GM10248 (cell line): ENCODE results near the gene NUDT22.

Source experiments
- CTCF ChIA-PET: fragments of 300-600 bp; sonication (Branson Sonifier 250); formaldehyde crosslinking; extraction: SDS; loops from one replicate; lab custom pipeline; 2021; ENCODE audit warnings: antibody characterized with exemption; lab: Yijun Ruan, JAX
- POLR2A ChIA-PET: fragments of 350-650 bp; sonication (Branson Sonifier 250); formaldehyde crosslinking; extraction: SDS; loops from one replicate; lab custom pipeline; 2020; ENCODE audit warnings: antibody characterized with exemption; lab: Yijun Ruan, JAX
- DNase-seq: peaks from one replicate; pipeline ENCODE4 v3.0.0; 2012; ENCODE audit errors: extremely low spot score
- TF ChIP-seq, protein P1 (sequence below): IDR thresholded peaks from 2 replicates; pipeline ENCODE4 v1.5.1; 2012; ENCODE audit warnings: mild to moderate bottlenecking, low read depth; ENCODE audit errors: extremely low read depth, missing control alignments, control extremely low read depth

Gene NUDT22

DNA sequence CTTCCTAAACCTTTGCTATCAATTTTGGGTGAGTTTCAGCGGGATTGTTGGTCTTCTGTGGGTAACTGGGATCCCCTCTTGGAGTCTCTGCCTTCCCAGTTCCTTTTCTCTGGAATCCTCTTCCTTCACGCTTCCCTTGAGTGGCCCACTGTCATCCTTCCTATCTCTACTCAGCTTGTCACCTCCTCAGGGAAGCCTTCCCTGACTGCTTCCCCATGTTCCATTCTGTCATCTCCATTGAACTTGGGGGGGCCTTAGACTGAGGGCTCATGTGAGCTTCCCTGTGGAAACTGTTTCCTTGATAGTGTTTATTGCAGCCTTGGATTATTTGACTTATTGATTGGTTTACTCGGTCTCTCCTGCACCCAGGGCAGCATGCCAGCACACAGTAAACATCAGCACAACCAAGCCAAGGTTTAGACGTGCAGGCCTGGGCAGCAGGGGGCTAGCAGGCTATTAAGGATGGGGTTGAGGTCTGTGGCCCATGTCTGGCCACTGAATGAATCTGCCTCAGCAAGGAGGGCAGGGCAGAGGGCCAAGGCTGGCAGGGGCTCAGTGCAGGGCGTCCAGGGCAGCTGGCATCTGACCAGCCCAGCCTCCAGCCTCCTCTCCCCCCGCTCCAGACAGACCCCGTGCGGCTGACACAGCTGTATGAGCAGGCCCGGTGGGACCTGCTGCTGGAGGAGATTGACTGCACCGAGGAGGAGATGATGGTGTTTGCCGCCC, 7.3 kb upstream of the NUDT22 start:
- TF ChIP-seq, protein P1, sequence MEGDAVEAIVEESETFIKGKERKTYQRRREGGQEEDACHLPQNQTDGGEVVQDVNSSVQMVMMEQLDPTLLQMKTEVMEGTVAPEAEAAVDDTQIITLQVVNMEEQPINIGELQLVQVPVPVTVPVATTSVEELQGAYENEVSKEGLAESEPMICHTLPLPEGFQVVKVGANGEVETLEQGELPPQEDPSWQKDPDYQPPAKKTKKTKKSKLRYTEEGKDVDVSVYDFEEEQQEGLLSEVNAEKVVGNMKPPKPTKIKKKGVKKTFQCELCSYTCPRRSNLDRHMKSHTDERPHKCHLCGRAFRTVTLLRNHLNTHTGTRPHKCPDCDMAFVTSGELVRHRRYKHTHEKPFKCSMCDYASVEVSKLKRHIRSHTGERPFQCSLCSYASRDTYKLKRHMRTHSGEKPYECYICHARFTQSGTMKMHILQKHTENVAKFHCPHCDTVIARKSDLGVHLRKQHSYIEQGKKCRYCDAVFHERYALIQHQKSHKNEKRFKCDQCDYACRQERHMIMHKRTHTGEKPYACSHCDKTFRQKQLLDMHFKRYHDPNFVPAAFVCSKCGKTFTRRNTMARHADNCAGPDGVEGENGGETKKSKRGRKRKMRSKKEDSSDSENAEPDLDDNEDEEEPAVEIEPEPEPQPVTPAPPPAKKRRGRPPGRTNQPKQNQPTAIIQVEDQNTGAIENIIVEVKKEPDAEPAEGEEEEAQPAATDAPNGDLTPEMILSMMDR: no peak
- no peak for DNase-seq
- CTCF ChIA-PET: interaction anchor here (16.7 to 30.9 kb wide), 2 partner anchors 8 to 10 kb away, joined by 368 read pairs; partner anchors contain the start of genes DNAJC4, FERMT3, FKBP2 and NUDT22
- POLR2A ChIA-PET: interaction anchor here (1.0 kb wide), 1 partner anchor 22 kb away, joined by 3 read pairs; no protein-coding TSS in a partner anchor

DNA sequence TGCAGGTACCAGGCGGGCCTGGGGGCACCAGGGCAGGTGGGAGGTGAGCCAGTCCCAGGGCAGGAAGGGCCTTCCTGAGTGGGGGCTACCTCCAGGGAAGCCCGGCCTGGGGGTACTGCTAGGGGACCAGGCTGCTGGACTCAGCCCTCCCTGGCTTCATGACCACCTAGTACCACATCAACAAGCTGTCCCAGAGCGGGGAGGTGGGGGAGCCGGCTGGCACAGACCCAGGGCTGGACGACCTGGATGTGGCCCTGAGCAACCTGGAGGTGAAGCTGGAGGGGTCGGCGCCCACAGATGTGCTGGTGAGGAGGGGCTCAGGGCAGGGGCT, 6.8 kb upstream of the NUDT22 start:
- CTCF ChIA-PET: interaction anchor here (1.5 to 30.9 kb wide), 2 partner anchors 9 to 26 kb away, joined by 3 to 368 read pairs; partner anchors contain the start of gene FERMT3
- POLR2A ChIA-PET: no interaction called here
- TF ChIP-seq, protein P1: no peak
- DNase-seq: no peak

DNA sequence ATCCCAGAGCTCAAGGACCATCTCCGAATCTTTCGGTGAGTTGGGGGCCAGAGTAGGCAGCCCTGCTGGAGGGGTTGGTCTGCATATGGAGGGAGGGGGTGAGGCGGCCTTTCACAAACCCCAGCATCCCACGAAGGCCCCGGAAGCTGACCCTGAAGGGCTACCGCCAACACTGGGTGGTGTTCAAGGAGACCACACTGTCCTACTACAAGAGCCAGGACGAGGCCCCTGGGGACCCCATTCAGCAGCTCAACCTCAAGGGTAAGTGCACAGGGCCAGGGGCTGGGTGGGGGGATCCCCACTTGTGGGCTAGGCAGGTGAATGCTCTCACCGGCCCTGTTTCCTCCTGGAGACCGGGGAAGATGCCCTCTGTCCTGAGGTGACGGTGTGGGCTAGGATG, 6.3 kb upstream of the NUDT22 start:
- ChIA-PET CTCF (interaction anchor here (1.5 to 30.9 kb wide), 2 partner anchors 9 to 25 kb away, joined by 3 to 368 read pairs; partner anchors contain the start of gene FERMT3), POLR2A (no interaction called here)
- TF ChIP-seq, protein P1: no peak
- no peak for DNase-seq

DNA sequence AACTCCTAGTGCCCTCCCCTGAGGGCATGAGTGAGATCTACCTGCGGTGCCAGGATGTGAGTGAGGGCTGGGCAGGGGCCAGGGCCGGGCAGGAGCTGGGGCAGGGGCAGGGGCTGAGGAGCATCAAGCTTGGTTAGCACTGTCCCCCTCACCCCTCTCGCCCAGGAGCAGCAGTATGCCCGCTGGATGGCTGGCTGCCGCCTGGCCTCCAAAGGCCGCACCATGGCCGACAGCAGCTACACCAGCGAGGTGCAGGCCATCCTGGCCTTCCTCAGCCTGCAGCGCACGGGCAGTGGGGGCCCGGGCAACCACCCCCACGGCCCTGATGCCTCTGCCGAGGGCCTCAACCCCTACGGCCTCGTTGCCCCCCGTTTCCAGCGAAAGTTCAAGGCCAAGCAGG, 5.8 kb upstream of the NUDT22 start:
- POLR2A ChIA-PET: interaction anchor here (0.8 kb wide), 1 partner anchor 14 kb away, joined by 3 read pairs; no protein-coding TSS in a partner anchor
- CTCF ChIA-PET: interaction anchor here (1.5 to 30.9 kb wide), 2 partner anchors 10 to 25 kb away, joined by 3 to 368 read pairs; partner anchors contain the start of gene FERMT3
- TF ChIP-seq, protein P1: no peak
- DNase-seq: no peak

DNA sequence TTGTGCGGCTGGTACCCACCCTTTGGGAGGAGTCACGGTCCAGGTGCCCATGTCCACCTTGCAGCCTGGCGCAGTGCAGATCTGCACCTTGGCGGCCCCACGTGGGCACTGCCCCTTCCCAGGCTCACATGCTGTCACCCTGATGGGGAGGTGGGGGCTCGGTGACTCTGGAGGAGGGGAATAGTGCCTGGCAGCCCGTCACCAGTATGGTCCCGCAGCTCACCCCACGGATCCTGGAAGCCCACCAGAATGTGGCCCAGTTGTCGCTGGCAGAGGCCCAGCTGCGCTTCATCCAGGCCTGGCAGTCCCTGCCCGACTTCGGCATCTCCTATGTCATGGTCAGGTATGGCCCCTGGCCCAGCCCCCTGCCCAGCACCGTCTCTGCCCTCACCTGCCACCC, 5.3 kb upstream of the NUDT22 start:
- TF ChIP-seq, protein P1: no peak
- no peak for DNase-seq
- POLR2A ChIA-PET: interaction anchor here (0.8 kb wide), 1 partner anchor 15 kb away, joined by 3 read pairs; no protein-coding TSS in a partner anchor
- CTCF ChIA-PET: interaction anchor here (1.5 to 30.9 kb wide), 2 partner anchors 10 to 24 kb away, joined by 3 to 368 read pairs; partner anchors contain the start of gene FERMT3

DNA sequence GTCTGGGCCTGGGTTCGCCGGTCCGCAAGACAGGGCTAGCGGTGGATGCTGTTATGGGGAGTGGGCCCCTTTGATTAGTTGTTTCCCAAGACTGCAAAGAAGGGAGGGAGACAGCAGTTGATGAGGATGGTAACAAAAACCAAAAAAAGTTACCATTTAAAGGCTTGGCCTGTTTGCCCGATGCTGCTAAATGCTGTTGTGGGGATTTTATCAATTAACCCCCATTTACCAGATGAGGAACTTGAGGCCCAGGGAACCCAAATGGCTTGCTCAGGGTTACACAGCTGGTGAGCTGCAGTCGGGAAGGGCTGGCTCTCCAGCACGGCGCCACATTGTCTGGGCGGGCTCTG, 3.4 kb upstream of the NUDT22 start:
- ChIA-PET POLR2A (interaction anchor here (0.6 kb wide), 1 partner anchor 10 kb away, joined by 4 read pairs; no protein-coding TSS in a partner anchor), CTCF (interaction anchor here (1.3 to 30.9 kb wide), 3 partner anchors 12 to 82 kb away, joined by 3 to 368 read pairs (median 7); partner anchors contain the start of gene FERMT3)

More for the DNA sequence above, 3.4 kb upstream of the NUDT22 start:
- TF ChIP-seq, protein P1: no peak
- DNase-seq: no peak
